Neural progenitor cell (in vitro differentiated cells): ENCODE measurements around the gene CPN1.
"Not testable (repeated sequence)": the region's sequence is repeated elsewhere in the genome, so short reads cannot be mapped to it uniquely, and the experiment has no call there.

Source experiments
- CTCF ChIP-seq: fragments of 200-600 bp; sonication (generic); IDR thresholded peaks from 2 replicates; pipeline ENCODE4 v1.5.1; 2017; ENCODE audit warnings: antibody characterized with exemption, mild to moderate bottlenecking
- EZH2 ChIP-seq: fragments of 200-600 bp; sonication (generic); IDR thresholded peaks from 2 replicates; pipeline ENCODE4 v1.6.1; 2017; ENCODE audit warnings: antibody characterized with exemption, mild to moderate bottlenecking, moderate library complexity

DNA sequence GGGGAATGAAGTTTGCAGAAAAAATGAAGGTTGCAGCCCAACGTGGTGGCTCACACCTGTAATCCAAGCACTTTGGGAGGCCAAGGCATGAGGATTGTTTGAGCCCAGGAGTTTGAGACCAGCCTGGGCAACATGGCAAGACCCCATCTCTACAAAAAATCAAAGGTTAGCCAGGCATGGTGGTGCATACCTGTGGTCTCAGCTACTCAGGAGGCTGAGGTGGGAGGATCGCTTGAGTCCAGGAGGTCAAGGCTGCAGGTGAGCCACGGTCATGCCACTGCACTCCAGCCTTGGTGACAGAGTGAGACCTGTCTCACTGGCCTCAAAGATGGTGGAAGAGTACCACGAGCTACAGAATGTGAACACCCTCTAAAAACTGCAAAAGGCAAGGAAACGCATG lies 5.0 kb upstream of the CPN1 start:
- not testable (repeated sequence) for TF ChIP-seq EZH2, CTCF
